K562 (cell line): ENCODE measurements around the gene NENF. TPM values are rescaled to one million over a fixed set of nuclear protein-coding genes. Genes with fewer than 3 reads are reported as not detected.

Source experiments
- ELF1 ChIP-seq: fragments of 200-800 bp; sonication (Bioruptor generic); IDR thresholded peaks from 2 replicates; pipeline ENCODE4 v1.6.1; 2016; ENCODE audit warnings: missing genetic modification characterization, missing compliant biosample characterization
- HNRNPUL1 ChIP-seq: fragments of 200-400 bp; formaldehyde crosslinking; IDR thresholded peaks from 2 replicates; pipeline ENCODE4 v1.6.1; 2017; ENCODE audit warnings: low read length
- MBD2 ChIP-seq: sonication (generic); IDR thresholded peaks from 2 replicates; pipeline ENCODE4 v1.6.1; 2016; ENCODE audit warnings: low read depth, borderline replicate concordance
- MYC ChIP-seq, 2 experiments: fragments of 250-450 bp in 1 of 2; sonication (Bioruptor Pico) in 1 of 2; IDR thresholded peaks; 2 replicates each; pipeline versions ENCODE4 v1.5.1 to v1.6.1; 2012 to 2021; ENCODE audit warnings: low read depth in 2 of 2, borderline replicate concordance in 1 of 2, improper control_type of control experiment in 1 of 2, low read length in 1 of 2, mild to moderate bottlenecking in 1 of 2, moderate library complexity in 1 of 2
- PCBP1 ChIP-seq: fragments of 200-400 bp; formaldehyde crosslinking; IDR thresholded peaks from 2 replicates; pipeline ENCODE4 v1.6.1; 2018; ENCODE audit warnings: mild to moderate bottlenecking, low read depth, low read length; ENCODE audit not compliant: poor library complexity, severe bottlenecking
- PML ChIP-seq: IDR thresholded peaks from 2 replicates; pipeline ENCODE4 v1.6.1; 2012; ENCODE audit warnings: low read length, inconsistent platforms
- RFX5 ChIP-seq: IDR thresholded peaks from 2 replicates; pipeline ENCODE4 v1.6.1; 2011; ENCODE audit warnings: low read depth, mild to moderate bottlenecking, improper control_type of control experiment, low read length
- RNF219 ChIP-seq: fragments of 250-450 bp; sonication (Bioruptor Pico); IDR thresholded peaks from 2 replicates; pipeline ENCODE4 v1.5.0; 2022; ENCODE audit warnings: mild to moderate bottlenecking
- SIN3B ChIP-seq: fragments of 450-650 bp; IDR thresholded peaks from 2 replicates; pipeline ENCODE4 v1.6.1; 2017; ENCODE audit warnings: low read depth, mild to moderate bottlenecking, moderate library complexity
- SMARCA5 ChIP-seq: fragments of 450-650 bp; IDR thresholded peaks from 2 replicates; pipeline ENCODE4 v1.6.1; 2016
- TCF3 ChIP-seq: sonication (generic); formaldehyde crosslinking; IDR thresholded peaks from 2 replicates; pipeline ENCODE4 v1.4.0; 2020; ENCODE audit warnings: mild to moderate bottlenecking, missing genetic modification reagents
- ZNF354B ChIP-seq: fragments of 250-450 bp; sonication (Bioruptor Pico); IDR thresholded peaks from 2 replicates; pipeline ENCODE4 v1.4.0; 2020
- ZNF584 ChIP-seq: fragments of 200-800 bp; sonication (Bioruptor generic); IDR thresholded peaks from 2 replicates; pipeline ENCODE4 v1.6.1; 2016; ENCODE audit warnings: low read depth, mild to moderate bottlenecking, missing genetic modification characterization, missing compliant biosample characterization
- ZNF699 ChIP-seq: fragments of 250-450 bp; sonication (Bioruptor Pico); IDR thresholded peaks from 2 replicates; pipeline ENCODE4 v1.8.0; 2021; ENCODE audit warnings: mild to moderate bottlenecking, moderate library complexity; ENCODE audit not compliant: insufficient replicate concordance
- ZNF785 ChIP-seq: fragments of 250-450 bp; sonication (Bioruptor Pico); IDR thresholded peaks from 2 replicates; pipeline ENCODE4 v1.4.0; 2020; ENCODE audit warnings: mild to moderate bottlenecking
- polyA plus RNA-seq, 8 experiments: library from polyadenylated mRNA; depleted of rRNA in 4 of 8; stranded (reverse) in 5 of 8; unstranded in 3 of 8; fragments of >200 nt; fragmentation: Nextera tagmentation in 2 of 8; fragmentation: Illumina TruSeq in 1 of 8; extraction: Ambion mirVana in 2 of 8; extraction: Trizol in 1 of 8; gene quantifications; 2 replicates each; pipeline versions ENCODE4 v1.2.1 to v1.2.3, GENCODE V29; 2011 to 2014; ENCODE audit warnings: inconsistent platforms in 1 of 8, missing spikeins in 1 of 8
- total RNA-seq, 7 experiments: library from RNA; depleted of rRNA in 6 of 7; stranded (reverse); fragments of >200 nt in 6 of 7; fragmentation: Illumina TruSeq in 2 of 7; extraction: Trizol in 2 of 7; gene quantifications; 2 replicates each; pipeline versions ENCODE4 v1.2.1 to v1.2.3, GENCODE V29; 2011 to 2021; ENCODE audit warnings: low replicate concordance in 1 of 7
- TF ChIP-seq, protein P1 (sequence below), 2 experiments: fragments of 450-650 bp; formaldehyde crosslinking in 1 of 2; IDR thresholded peaks; 2 replicates each; pipeline versions ENCODE4 v1.4.0 to v1.6.1; 2014 to 2020; ENCODE audit warnings: mild to moderate bottlenecking in 2 of 2, borderline replicate concordance in 1 of 2, low read depth in 1 of 2

Gene NENF
- total and polyA plus RNA-seq, 9 of the 15 experiments (the other 6 are each of a cell fraction or from before 2014, with no cell fraction given) = 6.1 to 100 (median 72.8) TPM

- TF ChIP-seq, protein P1, sequence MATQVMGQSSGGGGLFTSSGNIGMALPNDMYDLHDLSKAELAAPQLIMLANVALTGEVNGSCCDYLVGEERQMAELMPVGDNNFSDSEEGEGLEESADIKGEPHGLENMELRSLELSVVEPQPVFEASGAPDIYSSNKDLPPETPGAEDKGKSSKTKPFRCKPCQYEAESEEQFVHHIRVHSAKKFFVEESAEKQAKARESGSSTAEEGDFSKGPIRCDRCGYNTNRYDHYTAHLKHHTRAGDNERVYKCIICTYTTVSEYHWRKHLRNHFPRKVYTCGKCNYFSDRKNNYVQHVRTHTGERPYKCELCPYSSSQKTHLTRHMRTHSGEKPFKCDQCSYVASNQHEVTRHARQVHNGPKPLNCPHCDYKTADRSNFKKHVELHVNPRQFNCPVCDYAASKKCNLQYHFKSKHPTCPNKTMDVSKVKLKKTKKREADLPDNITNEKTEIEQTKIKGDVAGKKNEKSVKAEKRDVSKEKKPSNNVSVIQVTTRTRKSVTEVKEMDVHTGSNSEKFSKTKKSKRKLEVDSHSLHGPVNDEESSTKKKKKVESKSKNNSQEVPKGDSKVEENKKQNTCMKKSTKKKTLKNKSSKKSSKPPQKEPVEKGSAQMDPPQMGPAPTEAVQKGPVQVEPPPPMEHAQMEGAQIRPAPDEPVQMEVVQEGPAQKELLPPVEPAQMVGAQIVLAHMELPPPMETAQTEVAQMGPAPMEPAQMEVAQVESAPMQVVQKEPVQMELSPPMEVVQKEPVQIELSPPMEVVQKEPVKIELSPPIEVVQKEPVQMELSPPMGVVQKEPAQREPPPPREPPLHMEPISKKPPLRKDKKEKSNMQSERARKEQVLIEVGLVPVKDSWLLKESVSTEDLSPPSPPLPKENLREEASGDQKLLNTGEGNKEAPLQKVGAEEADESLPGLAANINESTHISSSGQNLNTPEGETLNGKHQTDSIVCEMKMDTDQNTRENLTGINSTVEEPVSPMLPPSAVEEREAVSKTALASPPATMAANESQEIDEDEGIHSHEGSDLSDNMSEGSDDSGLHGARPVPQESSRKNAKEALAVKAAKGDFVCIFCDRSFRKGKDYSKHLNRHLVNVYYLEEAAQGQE (IDR thresholded peaks at IDR 0.05; ENCODE audit: borderline replicate concordance) = peak; percentile 92
- TF ChIP-seq, protein P1 (CRISPR knock-in tag; IDR thresholded peaks at IDR 0.05; ENCODE audit: low read depth) = no peak
- TF ChIP-seq RNF219 (CRISPR knock-in tag) (no peak), HNRNPUL1 (no peak), ZNF699 (no peak), SMARCA5 (no peak), PML (no peak), PCBP1 (no peak), ELF1 (tag) (0 out of 2 replicates have a peak, but pooled peaks have one; percentile 19), RFX5 (no peak), ZNF354B (CRISPR knock-in tag) (no peak), TCF3 (CRISPR knock-in tag) (no peak), ZNF785 (CRISPR knock-in tag) (0 out of 2 replicates have a peak, but pooled peaks have one; percentile 6), ZNF584 (CRISPR knock-in tag) (no peak), MBD2 (no peak), MYC (IDR thresholded peaks at IDR 0.05; ENCODE audit: low read depth, low read length) (peak; percentile 52), MYC (CRISPR knock-in tag; IDR thresholded peaks at IDR 0.05; ENCODE audit: borderline replicate concordance, low read depth) (no peak), SIN3B (no peak)
These were observed 23.2 kb downstream of the NENF start (continued) for GRCh38 chr1:212455803-212456528.
